Fibroblast of mammary gland (primary cell): ENCODE results near the gene RELL1.

Experiments
- DNase-seq: peaks from one replicate; pipeline ENCODE4 v3.0.0-alpha.2; 2010; ENCODE audit warnings: low read depth
- H3K4me3 ChIP-seq: 2 replicates; pipeline ENCODE4 v1.5.1; 2011; ENCODE audit warnings: low read depth, mild to moderate bottlenecking, low read length, moderate library complexity; ENCODE audit not compliant: control insufficient read depth
- CTCF ChIP-seq: conservative IDR thresholded peaks from 2 replicates; pipeline ENCODE4 v1.5.1; 2011; ENCODE audit warnings: low read depth, low read length, inconsistent platforms; ENCODE audit not compliant: control insufficient read depth, insufficient read depth

Gene RELL1

DNA sequence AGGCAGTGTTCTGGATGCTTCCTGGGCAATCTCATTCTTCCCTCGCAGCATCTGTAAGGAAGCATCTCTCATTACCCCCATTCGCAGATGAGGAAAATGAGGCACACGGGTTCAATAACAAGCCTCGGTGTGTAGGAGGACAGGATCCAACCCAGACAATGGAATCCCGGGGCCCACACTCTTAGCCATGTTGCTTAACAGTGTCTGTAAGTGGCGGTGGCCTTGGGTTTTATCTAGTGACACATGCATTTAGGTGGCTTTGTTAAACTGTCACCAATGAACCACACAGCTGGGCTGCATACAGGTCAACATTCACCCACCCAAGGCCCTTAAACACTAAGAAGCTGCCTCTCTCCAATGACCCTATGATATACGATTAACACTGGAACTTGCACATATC is 22.6 kb downstream of the RELL1 start:
- no peak for DNase-seq
- H3K4me3 ChIP-seq: no peak overlapping the region
- no peak for TF ChIP-seq CTCF

DNA sequence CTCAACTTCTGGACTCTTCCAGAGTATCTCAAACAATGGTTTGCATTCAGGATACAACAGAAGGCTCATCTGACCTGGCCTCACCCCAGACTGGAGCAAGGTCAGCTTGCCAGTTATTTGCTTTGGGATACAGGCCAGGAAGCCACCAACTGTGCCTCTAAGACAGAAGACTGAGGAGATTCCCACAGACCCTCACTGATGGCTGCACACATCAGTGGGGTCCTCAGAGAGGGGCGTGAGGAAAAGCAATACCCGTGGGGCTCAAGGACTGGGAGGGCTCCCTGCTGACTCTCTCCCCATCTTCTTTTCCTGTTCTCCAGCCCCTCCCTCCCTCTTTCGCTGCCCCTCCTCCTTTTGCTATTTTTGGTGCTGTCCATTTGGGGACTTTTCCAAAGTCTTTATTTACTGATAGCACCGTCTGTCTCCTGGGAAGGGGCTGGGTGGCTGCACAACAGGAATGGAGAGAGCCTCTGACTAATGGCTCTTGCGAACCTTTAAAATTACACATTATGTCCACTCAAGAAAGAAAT is 23.2 kb downstream of the RELL1 start:
- no peak for TF ChIP-seq CTCF
- no peak overlapping the region for H3K4me3 ChIP-seq
- DNase-seq: no peak

- DNase-seq: no peak
- TF ChIP-seq CTCF: no peak
- no peak overlapping the region for H3K4me3 ChIP-seq
Measured at GRCh38 chr4:37662251-37662650, 23.9 kb downstream of the RELL1 start.

DNA sequence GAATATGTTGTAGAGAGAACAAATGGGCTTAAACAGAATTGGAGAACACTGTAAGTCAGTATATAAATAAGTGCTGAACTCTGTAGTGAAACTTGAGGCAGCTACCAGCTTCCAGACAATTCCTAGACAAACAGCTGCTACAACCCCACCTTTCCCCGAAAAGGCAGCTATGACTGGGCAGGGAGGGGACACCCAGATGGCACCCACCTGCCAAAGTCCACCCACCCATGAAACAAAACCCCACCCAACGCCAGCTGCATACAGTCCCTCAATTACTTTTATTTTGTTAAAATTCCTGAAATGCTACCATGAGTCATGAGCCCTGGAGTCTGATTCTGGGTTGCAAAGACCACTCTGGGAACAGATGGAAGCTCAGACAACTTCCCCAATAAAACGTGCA is 24.4 kb downstream of the RELL1 start:
- DNase-seq: peak; percentile 65
- H3K4me3 ChIP-seq: no peak overlapping the region
- TF ChIP-seq CTCF: no peak

GRCh38 chr4:37659696-37660095 is 26.5 kb downstream of the RELL1 start:
- no peak overlapping the region for H3K4me3 ChIP-seq
- TF ChIP-seq CTCF: no peak
- DNase-seq: no peak

- TF ChIP-seq CTCF: no peak
- no peak overlapping the region for H3K4me3 ChIP-seq
- DNase-seq: no peak
Measured at GRCh38 chr4:37656649-37657048, 29.5 kb downstream of the RELL1 start.

- TF ChIP-seq CTCF: no peak
- no peak overlapping the region for H3K4me3 ChIP-seq
- no peak for DNase-seq
Measured at GRCh38 chr4:37653601-37654000, 32.6 kb downstream of the RELL1 start.
